D341Med (cell line): ENCODE measurements around the gene HOXB1.

Experiments
- DNase-seq: peaks from one replicate; pipeline ENCODE4 v3.0.0; 2012; ENCODE audit warnings: low spot score

Gene HOXB1

DNA sequence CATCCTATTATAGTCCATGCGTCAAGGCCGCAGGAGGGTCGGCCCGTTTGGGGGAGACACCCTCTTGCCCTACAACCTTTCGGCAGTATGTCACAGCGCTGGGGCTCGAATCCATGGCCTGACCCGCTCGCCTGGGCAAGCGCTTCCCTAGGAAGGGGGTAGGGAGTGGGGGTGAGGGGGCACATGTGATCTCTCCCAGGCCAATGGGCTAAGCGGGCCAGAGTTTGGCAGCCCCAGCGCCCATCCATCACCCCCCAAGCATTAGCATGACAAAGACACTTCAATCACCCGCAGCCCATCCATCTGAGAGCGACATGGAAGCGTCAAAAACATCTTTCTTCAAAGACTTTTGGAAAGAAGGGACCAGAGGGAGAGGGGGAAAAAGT is at the start of gene HOXB1:
Gene HOXB1, minus strand, starts transcription at position 125 of the 386 bp plus-strand sequence. Its CDS starts 107 bp downstream, at position 18.
- DNase-seq: peak; percentile 43

DNA sequence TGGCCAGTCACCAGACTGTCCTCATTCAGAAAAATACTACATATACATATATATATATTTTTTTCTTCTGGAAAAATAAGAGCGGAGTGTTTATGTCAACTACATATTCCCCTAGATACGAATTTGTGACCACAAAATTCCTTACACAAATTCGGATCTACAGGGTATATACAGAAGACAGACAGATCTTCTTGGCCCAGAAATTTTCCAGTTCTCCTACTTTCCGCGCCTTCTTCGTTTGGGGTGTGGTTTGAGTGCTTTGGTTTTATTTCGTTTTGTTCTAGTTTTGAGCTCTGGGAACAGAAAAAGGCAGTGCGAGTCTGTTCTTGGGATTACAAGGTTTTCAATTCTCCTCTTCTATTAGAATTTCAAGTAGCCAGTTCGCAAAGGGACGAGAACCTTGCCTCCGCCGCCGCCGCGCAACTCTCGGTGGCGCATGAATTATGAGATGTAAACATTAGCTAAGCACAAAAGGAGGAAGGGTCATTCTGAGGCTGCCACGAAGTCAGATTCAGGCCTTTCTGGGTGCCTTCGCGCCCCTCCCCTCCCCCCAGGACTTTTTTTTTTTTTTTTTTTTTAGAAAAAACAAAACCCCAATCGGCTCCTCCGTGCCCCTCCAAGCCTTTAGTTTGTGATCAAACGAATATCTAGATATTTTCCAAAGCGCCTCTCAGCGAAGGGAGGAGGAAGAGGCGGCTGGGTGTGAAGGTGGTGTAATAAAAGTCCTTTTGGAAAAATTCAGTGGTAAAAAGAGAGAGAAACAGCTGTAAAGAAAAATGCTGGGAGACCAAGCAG is 49.1 kb upstream of the HOXB1 start:
- DNase-seq: no peak

DNA sequence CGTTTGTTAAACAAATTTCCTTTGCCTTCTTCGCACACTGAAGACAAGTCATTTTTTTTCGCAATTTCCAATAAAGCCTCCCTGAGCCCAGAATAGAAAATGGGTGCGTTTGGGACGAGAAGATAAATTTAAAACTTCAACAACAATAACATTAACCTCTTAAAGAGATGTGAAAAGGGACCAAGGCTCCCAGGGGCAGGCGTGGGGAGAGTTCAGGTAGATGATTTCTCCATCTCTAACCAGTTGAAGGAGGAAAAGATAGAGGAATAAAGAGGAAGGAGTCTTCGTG is 48.6 kb upstream of the HOXB1 start:
- DNase-seq: no peak

DNA sequence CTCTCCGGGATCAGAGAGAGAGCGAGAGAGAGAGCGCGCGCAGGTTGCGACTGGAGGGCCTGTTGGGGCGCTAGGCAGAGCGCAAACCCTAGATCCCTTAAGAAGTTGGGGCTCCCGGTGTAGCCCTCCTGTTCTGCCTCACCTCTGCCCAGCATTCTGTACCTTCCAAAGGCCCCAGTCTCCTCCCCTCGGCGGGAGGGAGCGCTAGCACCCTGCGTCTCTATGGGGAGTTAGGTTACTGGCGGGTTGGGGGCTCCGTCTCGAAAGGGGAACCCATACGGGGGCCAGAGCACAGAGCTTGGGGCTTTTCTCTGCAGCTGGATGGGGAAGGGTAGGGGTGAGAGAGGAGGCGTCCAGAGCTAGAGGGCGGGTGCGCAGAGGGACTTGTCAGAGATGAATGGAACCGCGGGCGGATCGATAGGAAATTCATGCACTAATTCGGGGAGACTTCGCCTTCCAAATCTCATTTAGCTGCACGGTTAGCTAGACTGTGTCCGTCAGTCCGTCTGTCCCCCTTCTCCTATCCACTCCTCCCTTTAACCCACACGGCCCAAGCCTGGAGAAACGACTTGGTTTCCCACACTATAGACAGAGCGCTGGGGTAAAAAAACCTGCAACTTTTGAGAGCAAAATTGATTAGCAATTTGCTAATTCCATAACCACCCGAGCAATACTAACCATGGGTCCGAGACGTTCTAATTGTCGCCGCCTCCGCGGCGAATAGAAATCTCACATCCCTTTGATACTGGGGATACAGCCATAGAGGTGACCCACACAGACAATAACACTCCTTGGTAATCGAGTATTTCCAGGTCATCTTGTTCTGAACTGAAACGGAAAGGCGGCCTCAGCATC is 48.0 kb upstream of the HOXB1 start:
- DNase-seq: no peak

DNA sequence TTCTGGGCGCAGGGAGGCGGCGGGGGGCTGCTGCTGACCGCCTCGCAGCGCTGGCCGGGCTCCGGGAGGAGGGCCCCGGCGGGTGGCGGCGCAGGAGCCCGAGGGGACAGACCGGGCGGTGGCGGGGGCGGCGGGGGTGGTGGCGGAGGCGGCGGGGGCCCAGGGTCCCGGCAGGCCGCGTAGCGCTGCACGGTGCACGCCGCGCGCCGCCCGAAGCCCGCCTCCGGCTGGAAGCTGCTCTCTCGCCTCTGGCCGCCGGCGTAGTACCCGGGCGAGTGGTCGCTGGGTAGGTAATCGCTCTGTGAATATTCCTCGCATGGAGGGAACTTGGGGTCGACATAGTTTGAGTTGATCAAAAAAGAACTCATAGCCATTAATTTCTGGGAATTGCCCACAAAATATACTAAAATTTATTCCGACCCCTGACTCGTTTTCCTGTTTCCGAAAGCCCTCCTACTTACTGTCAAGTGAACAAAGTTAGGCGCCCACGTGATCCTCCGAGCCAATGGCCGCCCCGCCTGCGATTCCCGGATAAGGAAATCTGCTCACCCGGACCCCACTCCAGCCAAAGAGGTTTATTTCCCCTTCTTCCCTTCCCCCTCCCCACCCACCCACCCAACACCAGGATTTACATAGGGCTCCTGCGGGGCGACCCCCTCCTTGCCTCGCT is 47.3 kb upstream of the HOXB1 start, which contains the start of gene HOXB4:
Gene HOXB4, minus strand, starts transcription at position 405 of the 670 bp plus-strand sequence. Its CDS starts 31 bp downstream, at position 374.
- no peak for DNase-seq

DNA sequence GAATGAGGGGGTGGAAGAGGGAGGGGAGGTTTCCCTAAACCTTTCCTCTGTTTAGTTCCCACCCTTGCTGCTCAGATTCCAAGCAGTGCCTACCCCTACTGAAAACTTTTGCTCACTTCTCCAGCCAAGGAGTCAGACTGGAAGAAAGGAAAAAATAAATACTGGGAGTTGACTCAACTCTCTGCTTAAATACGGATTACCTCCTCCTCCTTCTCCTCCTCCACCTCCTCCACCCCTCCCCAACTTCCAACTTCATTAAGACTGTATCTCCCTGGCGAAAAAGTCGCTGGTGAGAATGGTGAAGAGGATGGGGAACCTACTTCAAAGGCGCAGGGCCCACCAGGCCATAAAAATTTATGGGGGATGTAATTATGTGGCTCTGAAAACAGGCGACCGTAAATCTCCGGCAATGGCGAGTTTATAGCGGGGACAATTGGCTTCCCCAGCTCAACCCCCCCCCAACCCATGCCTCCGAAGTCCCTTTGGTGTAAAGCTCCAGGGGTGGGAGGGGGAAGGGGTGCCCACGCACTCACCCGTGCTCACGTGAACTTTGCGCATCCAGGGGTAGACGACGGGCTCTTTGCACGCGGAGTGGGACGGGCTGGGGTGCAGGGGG is 46.6 kb upstream of the HOXB1 start:
- DNase-seq: no peak

DNA sequence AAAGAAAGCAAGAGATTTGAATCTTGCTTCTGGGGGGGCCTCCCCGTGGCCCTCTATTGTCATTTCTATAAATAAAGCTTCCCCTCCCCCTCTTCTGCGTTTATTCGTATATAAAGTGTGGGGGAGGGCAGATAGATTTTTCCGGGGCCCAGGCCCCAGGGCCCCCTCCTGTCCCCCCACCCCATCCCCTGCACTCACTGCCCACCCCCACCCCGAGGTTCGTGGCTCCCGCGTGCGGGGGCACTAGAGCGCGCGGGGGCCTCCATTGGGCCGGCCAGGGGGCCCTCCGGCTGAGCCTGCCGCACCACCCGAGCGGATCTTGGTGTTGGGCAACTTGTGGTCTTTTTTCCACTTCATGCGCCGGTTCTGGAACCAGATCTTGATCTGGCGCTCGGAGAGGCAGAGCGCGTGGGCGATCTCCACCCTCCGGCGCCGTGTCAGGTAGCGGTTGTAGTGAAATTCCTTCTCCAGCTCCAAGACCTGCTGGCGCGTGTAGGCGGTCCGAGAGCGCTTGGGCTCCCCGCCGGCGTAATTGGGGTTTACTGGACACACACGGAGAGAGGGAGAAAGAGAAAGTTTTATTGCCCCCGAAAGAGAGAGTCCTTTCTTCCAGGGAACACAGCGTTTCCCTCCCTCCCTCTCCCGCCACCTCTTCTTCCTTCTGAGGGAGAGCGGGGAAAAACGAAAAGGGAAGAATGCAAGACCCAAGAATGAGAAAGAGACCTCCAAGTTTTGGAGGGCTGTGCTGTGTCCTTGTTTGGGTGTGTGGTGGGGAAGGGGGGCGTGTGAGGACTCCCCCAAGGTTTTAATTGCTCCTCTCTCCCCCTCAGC is 45.9 kb upstream of the HOXB1 start:
- no peak for DNase-seq

DNA sequence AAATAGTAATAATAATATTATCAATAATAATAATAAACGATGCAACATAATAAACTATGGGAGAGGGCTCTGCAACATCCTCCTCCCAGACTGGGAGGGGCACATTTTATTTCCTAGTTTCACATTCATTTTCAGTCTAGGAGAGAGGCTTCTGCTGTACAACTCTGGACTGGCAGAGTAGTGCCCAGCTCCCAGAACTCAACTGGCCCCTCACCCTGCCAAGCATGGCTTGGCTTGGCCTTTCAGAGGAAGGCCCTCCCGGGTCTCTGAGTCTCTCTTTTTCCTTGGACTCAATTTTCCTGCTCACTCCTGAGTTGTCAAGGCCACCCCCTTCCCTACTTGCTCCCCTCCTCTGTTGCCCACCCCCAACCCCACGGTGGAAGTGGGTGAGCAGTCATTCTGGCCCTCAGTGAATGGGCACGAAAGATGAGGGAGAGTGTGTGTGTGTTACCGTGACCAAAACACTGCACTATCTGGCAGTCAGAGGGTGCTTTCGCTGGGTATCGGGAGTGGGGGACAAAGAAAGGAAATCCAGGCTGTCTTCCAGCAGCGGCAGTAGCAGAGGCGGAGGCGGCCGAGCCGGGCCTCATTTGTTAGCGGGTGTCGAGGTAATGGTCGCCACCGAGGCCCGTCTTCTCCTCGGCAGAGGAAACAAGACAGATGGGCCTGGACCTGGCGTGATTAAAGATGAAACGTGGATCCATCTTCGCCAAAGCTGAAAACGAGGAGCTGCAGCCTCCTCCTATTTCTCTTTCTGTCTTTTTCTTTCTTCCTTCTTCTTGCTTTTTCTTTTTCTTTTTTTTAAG is 45.1 kb upstream of the HOXB1 start:
- DNase-seq: no peak

DNA sequence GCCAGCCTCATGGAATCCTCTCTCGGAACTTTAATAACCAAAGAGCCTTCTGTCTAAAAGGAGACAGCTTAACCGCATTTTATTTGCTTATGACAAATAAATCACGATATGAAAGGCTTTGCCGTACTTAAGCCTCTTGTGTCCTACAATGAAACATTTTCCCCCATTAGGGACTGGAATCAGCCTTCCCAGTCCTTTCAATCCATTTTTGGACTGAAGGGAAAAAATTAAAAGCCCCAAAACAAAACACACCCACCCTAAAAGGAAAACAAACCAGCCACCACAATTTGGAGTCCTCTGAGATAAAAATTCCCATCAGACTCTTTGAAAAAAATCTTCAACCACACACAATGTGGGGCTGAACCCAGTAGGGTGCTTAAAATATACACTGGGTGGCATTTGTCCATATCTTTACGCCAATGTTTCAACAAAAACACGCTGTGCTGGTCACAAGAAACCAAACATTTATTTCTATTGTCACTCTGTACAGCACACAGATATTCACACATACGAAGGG is 44.3 kb upstream of the HOXB1 start:
- no peak for DNase-seq

DNA sequence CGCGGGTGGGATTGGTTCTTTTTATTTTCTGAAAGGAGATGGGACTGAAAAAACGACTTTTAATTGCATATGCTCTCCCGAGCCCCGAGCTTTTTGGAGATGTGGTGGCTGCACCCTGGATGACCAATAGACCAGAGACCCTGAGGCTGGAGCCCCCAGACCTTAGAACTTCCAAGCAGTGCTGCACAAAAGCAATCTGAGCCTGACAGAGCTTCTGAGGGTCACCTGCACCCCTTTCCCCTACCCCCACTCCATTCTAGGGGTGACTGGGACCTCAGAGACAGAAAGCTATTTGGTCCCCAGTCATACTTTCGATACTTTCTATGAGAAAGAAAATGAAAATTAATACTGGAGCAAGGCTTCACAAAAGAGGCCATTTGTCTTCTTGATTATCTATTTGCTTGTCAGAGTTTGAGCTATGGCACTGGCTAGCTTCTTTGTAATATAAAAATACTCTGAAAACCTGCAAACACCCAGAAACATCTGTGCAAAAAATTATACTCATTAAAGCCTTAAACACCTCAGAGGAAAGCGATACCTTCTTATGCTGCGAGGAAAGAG is 43.8 kb upstream of the HOXB1 start:
- DNase-seq: no peak

DNA sequence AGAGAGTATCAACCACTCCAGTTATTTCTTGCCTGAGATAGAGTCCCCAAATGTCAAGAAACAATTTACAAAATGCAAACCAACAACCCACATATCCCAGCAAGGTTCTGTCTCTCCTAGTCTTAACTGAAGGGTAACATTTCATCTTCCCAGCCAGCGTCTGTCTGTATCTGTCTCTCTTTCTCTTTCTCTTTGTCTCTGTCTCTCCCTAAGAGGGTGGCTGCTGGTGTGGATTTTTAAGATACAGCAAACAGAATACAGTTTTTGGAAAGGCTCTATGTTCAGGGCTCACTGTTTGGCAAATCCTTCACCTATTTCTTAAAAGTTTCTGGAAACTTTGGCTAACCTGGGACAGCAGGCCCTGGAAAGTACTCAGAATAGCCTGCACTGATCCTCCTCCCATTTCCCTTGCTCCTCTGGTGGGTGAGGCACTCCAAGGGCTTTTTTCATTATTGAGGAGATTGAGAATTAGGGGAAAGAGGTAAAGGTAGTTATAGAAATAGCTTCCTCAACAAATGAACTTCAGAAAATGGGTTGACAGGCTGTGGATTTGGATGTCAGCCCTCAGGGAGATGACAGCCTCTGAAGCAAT is 41.1 kb upstream of the HOXB1 start:
- no peak for DNase-seq

DNA sequence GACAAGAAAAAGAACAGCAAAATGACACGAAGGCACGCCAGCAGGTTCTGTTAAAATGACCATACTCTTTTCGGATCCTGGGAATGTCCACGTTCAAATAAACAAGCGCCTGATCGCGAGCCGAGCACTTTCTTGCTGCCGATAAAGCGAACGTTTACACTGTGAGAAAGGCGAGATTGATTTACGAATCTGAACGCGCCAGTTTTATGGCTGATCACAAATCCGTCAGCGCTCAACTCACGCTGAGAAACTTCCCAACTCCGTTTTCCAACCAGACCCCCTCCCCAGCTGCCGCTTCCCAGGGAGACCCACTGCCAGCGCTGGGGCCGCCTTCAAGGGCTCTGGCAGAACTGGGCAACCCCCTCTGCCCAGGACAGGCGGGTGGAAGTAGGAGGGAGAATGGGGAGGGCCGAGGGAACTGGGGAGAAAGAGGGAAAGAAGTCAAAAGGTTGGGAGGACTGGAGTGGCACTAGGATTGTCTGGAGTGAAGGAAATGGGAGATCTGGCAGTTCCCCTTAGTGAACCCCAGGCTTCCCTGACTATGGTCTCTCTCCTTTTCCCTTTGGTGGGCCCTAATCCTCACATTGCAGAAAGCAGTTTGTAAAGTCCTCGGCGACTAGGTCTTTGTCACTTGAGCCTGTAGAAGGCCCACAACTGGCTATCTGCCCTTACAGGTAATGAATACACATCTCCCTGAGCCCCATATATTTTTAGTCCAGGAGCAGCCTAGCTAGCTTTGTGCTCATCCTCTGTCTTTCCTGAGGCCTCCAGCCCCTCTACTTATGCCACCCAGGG is 40.4 kb upstream of the HOXB1 start:
- DNase-seq: no peak

DNA sequence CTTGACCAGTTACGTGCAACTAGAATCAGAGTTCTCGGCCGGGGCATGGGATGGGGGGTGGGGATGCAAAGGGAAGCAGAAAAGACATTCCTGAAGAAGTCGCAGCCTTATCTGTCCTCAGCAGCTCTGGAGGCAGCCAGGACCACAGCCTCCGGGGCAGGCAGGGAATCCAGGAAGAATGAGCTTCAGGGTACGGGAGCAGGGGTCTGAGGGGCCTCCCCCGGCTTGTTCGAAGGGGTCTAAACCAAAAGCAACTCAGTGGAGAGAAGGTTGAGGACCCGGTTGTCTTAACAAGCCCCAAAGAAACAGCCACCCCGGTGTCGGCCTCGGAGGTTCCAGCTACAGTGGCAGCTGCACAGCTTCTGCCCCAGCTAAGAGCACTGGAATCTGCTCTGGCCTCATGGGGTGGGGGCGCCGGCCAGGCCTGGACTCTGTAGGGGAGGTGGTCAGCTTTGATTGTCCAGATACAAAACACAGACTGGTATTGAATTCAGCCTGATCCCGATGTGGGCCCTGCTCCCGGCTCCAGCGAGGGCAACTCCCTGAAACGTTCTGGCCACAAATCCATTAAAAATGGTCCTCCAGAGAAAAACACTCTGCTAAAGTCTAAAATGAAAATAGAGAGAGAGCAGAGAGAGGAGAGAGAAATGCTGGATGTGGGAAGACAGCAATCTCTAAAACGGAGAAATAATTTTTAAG is 39.7 kb upstream of the HOXB1 start:
- DNase-seq: no peak

DNA sequence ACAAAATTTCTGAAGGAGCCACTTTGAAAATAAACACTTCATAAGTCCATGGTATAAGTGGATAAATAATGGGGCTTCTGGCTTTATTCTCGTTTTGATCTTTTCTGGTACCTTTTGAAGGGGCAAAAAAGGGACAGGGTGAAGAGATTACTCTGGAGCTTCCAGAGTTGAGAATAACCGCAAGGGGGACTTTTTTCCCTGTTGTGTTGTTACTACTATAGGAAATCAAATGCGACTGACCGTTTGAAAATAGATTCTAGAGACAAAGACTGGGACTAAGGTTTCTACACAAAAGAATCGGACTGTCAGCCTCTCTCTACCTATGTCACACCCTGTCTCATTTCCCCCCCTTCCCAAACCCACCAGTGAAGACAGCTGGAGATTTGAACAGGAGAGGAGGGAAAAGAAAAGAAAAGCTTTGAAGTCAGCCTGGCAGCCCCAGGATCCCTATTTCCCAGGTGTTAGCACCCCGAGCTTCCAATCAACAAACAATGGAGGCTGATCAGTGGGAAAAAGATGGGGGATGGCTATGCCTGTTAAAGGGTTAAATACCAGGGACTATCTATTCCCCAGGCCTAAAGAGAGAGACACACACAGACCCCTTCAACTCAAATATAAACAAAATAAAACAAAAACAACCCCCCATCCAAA is 39.0 kb upstream of the HOXB1 start:
- DNase-seq: no peak

DNA sequence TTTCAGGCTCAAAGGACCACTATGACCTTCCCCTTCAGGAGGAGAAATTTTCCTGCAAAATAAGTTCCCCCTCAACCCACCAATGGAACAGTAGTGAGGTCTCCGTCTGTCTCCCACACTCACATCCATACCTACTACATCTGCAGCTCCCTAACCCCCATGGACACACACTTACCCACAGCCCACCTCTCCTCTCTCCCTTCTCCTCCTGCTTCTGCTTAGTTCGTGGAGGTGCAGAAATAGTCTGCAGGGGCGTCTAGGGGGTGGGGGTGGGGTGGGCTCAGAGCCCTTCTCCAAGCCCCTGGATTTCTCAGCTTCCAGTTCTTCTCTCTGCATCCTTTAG is 38.4 kb upstream of the HOXB1 start:
- DNase-seq: no peak

DNA sequence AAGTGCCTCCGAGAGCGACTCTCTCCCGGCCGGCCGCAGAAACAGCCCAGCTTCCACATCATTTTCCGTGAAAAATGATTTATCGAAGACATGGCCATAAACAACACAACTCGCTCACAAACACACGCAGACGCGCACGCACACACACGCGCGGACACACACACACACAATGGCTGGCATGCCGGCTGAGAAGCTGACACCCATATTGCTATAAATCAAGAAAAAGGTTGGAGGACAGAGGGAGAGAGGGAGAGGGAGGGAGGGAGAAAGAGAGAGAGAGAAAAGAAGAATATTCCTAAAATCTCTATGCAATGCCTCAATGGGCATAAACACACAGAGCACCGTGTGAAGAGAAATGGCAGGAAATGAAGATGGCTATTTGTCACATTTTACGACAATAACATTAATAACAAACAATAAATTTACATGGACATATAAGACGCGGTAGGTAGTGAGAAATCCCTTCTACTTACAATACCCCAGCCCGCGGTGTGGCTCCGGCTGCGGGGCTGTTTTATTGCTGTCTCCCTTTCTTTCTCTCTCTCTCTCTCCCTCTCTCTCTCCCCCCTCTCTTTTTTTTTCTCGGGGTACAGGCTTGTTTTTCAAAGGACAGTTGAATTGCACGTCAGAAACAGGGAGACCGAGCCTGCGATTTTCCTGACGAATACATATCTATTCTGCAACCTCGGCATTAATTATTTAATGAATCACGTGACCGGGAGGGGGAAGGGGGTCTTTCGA is 37.9 kb upstream of the HOXB1 start:
- no peak for DNase-seq
